HG03025 (cell line): ENCODE measurements around the gene CYGB.

Experiments
- ATAC-seq: cut with Tn5 transposase; IDR thresholded peaks from one replicate; pipeline ENCODE4 v1.9.1; 2021; ENCODE audit warnings: mild to moderate bottlenecking, moderate library complexity; ENCODE audit not compliant: unreplicated experiment, low FRiP score

CYGB gene

GRCh38 chr17:76502341-76503211 lies 34.9 kb downstream of the CYGB start:
- no peak for ATAC-seq

- no peak for ATAC-seq
Measured at GRCh38 chr17:76501827-76502307, 35.6 kb downstream of the CYGB start.

- ATAC-seq, result peak; percentile 59
Measured at GRCh38 chr17:76501018-76501826, 36.3 kb downstream of the CYGB start, which contains the start of gene RHBDF2. Gene RHBDF2 (minus strand): TSS chr17:76501423. CDS start chr17:76481524, 19,899 bp downstream.

- ATAC-seq, result peak; percentile 17
Measured at GRCh38 chr17:76500747-76501017, 36.8 kb downstream of the CYGB start.

- peak; percentile 9 for ATAC-seq
Measured at GRCh38 chr17:76500074-76500746, 37.3 kb downstream of the CYGB start.

- no peak for ATAC-seq
Measured at GRCh38 chr17:76499267-76499667, 38.2 kb downstream of the CYGB start.

GRCh38 chr17:76498876-76499251 lies 38.6 kb downstream of the CYGB start:
- no peak for ATAC-seq

- no peak for ATAC-seq
Measured at GRCh38 chr17:76497979-76498875, 39.3 kb downstream of the CYGB start.

- no peak for ATAC-seq
Measured at GRCh38 chr17:76497699-76497978, 39.9 kb downstream of the CYGB start.

- no peak for ATAC-seq
Measured at GRCh38 chr17:76496464-76496863, 41.0 kb downstream of the CYGB start.

- no peak for ATAC-seq
Measured at GRCh38 chr17:76495663-76496400, 41.7 kb downstream of the CYGB start.

GRCh38 chr17:76493505-76494167 lies 43.9 kb downstream of the CYGB start:
- ATAC-seq, result no peak

- ATAC-seq, result peak; percentile 11
Measured at GRCh38 chr17:76492989-76493501, 44.5 kb downstream of the CYGB start.

- ATAC-seq, result peak; percentile 42
Measured at GRCh38 chr17:76492123-76492988, 45.2 kb downstream of the CYGB start.

GRCh38 chr17:76491271-76492122 lies 46.0 kb downstream of the CYGB start:
- ATAC-seq, result no peak

- ATAC-seq, result no peak
Measured at GRCh38 chr17:76490112-76490710, 47.3 kb downstream of the CYGB start.
